HCT116 (cell line): ENCODE data around the gene RASGRF2.

ENCODE experiments used
- CEBPB ChIP-seq: IDR thresholded peaks from 2 replicates; pipeline ENCODE4 v1.6.1; 2012; ENCODE audit warnings: low read depth
- EZH2 ChIP-seq: fragments of 200-600 bp; sonication (generic); IDR thresholded peaks from 2 replicates; pipeline ENCODE4 v1.6.1; 2017; ENCODE audit warnings: antibody characterized with exemption, mixed run types
- FOSL1 ChIP-seq: IDR thresholded peaks from 2 replicates; pipeline ENCODE4 v1.6.1; 2012; ENCODE audit warnings: low read depth
- JUND ChIP-seq: IDR thresholded peaks from 2 replicates; pipeline ENCODE4 v1.6.1; 2012
- POLR2A ChIP-seq: IDR thresholded peaks from 2 replicates; pipeline ENCODE4 v1.7.0; 2011; ENCODE audit warnings: borderline replicate concordance; ENCODE audit not compliant: insufficient read depth, insufficient read length; ENCODE audit errors: extremely low read depth
- YY1 ChIP-seq: IDR thresholded peaks from 2 replicates; pipeline ENCODE4 v1.6.1; 2011; ENCODE audit warnings: low read length, low read depth, moderate library complexity, mild to moderate bottlenecking; ENCODE audit not compliant: insufficient replicate concordance; ENCODE audit errors: extremely low read depth
- TF ChIP-seq, protein P1 (sequence below), 3 experiments: fragments of 200-600 bp in 1 of 3; sonication (generic) in 1 of 3; IDR thresholded peaks in 2 of 3; conservative IDR thresholded peaks in 1 of 3; 2 replicates each; pipeline ENCODE4 v1.5.1; 2012 to 2017; ENCODE audit warnings: low read depth in 2 of 3, low read length in 2 of 3, antibody characterized with exemption in 1 of 3, borderline replicate concordance in 1 of 3, control low read depth in 1 of 3, mild to moderate bottlenecking in 1 of 3, mixed read lengths in 1 of 3, mixed run types in 1 of 3, moderate library complexity in 1 of 3; ENCODE audit not compliant: insufficient read depth in 1 of 3
- TF ChIP-seq, protein P2 (sequence below): IDR thresholded peaks from 2 replicates; pipeline ENCODE4 v1.6.1; 2011; ENCODE audit warnings: mild to moderate bottlenecking, low read length, moderate library complexity; ENCODE audit not compliant: insufficient replicate concordance; ENCODE audit errors: extremely low read depth
- TF ChIP-seq, protein P3 (sequence below): IDR thresholded peaks from 2 replicates; pipeline ENCODE4 v1.6.1; 2012; ENCODE audit warnings: low read depth

DNA sequence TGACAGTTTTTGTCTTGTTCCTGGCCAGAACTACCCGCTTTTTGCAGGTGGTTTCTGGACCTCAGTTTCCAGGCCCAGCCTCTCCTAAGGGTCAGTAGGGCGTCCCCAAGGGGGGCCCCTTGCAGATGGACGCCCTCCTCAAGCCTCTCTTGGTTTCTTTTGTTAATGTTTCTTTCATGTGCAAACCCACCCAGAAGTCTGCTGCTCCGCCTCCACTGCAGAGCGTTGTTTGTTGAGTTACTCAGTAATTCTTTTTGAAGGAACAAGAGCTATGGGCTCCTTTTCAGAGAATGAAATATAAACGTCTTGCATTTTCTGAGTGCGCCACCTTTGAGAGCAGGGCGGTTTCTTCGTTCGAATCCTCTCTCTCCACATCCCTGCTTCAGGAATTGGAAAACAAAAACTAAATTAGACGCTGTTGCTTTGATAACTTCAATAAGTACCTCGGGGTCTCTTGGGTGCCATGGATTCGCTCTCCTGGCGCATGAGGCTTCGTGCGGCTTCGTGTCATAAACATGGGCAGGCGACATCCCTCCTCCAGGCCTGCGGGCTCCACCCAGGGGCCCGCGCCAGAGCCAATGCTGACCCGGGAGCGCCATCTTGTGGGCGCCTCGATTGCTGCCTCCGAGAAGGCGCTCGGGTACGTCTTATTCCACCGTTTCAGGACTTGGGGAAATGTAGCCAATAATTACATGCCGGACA is 234.6 kb downstream of the RASGRF2 start:
- TF ChIP-seq, protein P1, sequence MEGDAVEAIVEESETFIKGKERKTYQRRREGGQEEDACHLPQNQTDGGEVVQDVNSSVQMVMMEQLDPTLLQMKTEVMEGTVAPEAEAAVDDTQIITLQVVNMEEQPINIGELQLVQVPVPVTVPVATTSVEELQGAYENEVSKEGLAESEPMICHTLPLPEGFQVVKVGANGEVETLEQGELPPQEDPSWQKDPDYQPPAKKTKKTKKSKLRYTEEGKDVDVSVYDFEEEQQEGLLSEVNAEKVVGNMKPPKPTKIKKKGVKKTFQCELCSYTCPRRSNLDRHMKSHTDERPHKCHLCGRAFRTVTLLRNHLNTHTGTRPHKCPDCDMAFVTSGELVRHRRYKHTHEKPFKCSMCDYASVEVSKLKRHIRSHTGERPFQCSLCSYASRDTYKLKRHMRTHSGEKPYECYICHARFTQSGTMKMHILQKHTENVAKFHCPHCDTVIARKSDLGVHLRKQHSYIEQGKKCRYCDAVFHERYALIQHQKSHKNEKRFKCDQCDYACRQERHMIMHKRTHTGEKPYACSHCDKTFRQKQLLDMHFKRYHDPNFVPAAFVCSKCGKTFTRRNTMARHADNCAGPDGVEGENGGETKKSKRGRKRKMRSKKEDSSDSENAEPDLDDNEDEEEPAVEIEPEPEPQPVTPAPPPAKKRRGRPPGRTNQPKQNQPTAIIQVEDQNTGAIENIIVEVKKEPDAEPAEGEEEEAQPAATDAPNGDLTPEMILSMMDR (IDR thresholded peaks at IDR 0.05 in 2 of 3, conservative IDR thresholded peaks at IDR 0.05 in 1 of 3; ENCODE audit: borderline replicate concordance in 1 of 3, insufficient read depth in 1 of 3, low read depth in 2 of 3, low read length in 2 of 3): peak; percentile 80 to 95 (median 94)
- peak; percentile 37 for TF ChIP-seq YY1
- no peak for TF ChIP-seq POLR2A
- no peak for TF ChIP-seq FOSL1
- TF ChIP-seq EZH2: no peak
- TF ChIP-seq, protein P2, sequence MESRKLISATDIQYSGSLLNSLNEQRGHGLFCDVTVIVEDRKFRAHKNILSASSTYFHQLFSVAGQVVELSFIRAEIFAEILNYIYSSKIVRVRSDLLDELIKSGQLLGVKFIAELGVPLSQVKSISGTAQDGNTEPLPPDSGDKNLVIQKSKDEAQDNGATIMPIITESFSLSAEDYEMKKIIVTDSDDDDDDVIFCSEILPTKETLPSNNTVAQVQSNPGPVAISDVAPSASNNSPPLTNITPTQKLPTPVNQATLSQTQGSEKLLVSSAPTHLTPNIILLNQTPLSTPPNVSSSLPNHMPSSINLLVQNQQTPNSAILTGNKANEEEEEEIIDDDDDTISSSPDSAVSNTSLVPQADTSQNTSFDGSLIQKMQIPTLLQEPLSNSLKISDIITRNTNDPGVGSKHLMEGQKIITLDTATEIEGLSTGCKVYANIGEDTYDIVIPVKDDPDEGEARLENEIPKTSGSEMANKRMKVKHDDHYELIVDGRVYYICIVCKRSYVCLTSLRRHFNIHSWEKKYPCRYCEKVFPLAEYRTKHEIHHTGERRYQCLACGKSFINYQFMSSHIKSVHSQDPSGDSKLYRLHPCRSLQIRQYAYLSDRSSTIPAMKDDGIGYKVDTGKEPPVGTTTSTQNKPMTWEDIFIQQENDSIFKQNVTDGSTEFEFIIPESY: no peak
- no peak for TF ChIP-seq CEBPB
- no peak for TF ChIP-seq JUND
- TF ChIP-seq, protein P3, sequence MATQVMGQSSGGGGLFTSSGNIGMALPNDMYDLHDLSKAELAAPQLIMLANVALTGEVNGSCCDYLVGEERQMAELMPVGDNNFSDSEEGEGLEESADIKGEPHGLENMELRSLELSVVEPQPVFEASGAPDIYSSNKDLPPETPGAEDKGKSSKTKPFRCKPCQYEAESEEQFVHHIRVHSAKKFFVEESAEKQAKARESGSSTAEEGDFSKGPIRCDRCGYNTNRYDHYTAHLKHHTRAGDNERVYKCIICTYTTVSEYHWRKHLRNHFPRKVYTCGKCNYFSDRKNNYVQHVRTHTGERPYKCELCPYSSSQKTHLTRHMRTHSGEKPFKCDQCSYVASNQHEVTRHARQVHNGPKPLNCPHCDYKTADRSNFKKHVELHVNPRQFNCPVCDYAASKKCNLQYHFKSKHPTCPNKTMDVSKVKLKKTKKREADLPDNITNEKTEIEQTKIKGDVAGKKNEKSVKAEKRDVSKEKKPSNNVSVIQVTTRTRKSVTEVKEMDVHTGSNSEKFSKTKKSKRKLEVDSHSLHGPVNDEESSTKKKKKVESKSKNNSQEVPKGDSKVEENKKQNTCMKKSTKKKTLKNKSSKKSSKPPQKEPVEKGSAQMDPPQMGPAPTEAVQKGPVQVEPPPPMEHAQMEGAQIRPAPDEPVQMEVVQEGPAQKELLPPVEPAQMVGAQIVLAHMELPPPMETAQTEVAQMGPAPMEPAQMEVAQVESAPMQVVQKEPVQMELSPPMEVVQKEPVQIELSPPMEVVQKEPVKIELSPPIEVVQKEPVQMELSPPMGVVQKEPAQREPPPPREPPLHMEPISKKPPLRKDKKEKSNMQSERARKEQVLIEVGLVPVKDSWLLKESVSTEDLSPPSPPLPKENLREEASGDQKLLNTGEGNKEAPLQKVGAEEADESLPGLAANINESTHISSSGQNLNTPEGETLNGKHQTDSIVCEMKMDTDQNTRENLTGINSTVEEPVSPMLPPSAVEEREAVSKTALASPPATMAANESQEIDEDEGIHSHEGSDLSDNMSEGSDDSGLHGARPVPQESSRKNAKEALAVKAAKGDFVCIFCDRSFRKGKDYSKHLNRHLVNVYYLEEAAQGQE: no peak
